ENCODE results near the gene LRRC23.
"Not testable (repeated sequence)": the region's sequence is repeated elsewhere in the genome, so short reads cannot be mapped to it uniquely, and the experiment has no call there.

Gene LRRC23

DNA sequence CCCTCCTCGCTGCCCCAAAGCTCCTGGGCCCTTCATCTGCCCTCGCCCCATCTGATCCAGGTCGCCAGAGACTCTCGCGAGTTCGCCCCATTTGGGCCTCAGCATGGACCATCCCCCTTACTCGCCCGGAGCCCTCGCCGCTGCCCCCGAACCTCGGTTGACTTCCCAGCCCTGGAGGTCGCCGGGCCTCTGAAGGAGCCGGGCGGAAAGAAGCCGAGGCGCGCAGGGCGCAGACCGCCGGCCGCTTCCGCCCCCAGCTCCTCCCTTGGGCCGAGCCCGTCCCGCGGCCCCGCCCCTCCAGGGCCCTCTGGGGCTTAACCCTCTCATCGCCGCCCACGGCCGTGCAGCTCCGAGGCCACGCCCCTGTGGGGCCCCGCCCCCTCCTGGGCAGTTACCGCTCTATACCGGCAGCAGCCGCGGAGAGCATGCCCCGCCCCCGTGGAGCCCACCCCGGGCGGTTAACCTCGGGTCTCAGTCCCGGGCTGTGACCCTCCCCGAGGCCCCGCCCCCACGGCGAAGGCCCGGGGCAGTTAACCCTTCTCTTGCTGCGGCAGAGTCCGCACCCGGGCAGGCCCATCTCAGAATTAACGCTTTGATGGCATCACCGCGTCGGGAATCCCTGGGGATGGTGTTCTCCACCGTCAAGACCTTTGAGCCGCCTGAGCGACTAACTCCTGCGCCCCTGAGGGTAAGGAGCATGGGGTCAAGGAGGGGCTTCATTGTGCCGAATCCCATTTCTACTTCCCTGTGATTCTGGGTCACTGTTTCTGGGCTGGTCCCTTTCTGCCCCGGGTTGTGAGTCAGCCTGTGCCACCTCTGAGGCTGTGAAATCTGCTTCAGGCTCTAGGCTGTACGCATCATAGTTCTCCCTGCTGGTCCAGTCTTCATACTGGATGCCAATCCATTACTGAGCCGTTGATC, 31.3 kb upstream of the LRRC23 start, which contains the start of gene SPSB2:
Gene SPSB2 (minus strand): TSS at position 210 of the 921 bp plus-strand sequence. CDS start 402 bp downstream, outside the sequence.
- DNase-seq (ENCODE audit: low read depth), result peak; percentile 95

DNA sequence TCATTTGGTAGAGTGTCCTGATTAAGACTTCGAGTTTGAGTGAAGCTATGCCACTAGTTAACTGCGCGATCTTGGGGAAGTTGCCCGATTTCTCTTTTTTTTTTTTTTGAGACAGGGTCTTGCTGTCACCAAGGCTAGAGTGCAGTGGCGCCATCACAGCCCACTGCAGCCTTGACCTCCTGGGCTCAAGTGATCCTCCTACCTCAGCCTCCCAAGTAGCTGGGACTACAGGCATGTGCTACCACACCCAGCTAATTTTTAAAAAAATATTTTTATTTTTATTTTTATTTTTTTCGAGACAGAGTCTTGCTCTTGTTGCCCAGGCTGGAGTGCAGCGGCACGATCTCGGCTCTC, 30.6 kb upstream of the LRRC23 start:
- not testable (repeated sequence) for DNase-seq (ENCODE audit: low read depth)

DNA sequence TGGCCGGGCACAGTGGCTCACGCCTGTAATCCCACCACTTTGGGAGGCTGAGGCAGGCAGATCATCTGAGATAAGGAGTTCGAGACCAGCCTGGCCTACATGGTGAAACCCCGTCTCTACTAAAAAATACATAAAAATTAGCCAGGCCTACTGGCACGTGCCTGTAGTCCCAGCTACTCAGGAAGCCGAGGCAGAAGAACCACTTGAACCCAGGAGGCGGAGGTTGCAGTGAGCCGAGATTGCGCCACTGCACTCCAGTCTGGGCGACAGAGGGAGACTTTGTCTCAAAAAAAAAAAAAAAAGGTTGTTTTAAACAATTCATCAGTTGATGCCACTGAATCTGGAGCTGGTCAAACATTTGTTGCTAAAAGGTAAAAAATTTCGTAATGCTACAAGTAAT, 24.8 kb upstream of the LRRC23 start:
- DNase-seq (ENCODE audit: low read depth), result not testable (repeated sequence)

DNA sequence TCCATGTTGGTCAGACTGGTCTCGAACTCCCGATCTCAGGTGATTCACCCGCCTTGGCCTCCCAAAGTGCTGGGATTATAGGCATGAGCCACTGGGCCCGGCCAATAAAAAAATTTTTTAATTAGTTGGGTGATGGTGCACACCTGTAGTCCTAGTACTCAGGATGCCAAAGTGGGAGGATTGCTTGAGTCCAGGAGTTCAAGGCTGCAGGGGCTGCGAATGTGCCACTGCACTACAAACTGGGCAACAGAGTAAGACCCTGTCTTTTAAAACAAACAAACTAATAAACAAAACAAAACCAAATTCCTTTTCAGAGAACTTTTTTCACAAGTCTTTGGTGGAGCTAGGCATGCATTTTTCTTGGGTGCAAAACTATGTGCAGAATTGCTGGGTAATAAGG, 21.4 kb upstream of the LRRC23 start:
- no peak for DNase-seq (ENCODE audit: low read depth)

DNA sequence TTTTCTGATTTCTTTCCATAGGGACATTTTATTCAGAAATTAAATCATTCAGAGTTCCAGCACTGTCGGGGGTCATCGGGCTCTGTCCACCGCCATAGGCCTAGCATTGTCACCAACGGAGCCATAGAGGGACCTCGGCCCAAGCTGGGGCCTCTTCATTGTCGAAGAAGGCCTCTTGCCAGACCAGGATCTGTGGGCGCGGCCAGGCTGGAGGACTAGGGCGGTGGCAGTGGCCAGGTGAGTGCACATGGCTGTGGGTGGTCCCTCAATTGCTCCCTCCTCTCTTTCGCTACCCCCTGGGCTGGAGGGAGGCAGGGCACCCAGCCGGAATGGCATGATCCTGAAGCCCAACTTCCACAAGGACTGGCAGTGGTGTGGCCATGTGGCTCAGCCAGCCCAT, 20.9 kb upstream of the LRRC23 start:
- DNase-seq (ENCODE audit: low read depth), result no peak

DNA sequence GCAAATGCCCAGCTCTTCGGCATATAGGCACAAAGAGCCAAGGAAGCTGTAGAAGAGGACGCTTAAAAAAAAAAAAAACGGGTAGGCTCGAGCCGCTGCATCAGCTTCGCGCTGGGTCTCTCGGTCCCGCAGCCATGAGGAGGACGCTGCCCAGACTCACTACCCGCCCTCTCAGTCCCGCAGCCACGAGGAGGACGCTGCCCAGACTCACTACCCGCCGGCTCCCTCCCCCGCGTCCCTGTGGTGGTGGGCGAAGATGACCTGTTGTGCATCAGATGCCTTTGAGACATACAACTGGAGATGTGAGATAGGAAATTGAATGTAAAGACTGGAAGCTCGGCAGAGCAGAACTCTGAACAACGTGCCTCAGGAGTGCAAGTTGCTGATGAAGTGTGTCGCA, 20.1 kb upstream of the LRRC23 start:
- DNase-seq (ENCODE audit: low read depth), result no peak

DNA sequence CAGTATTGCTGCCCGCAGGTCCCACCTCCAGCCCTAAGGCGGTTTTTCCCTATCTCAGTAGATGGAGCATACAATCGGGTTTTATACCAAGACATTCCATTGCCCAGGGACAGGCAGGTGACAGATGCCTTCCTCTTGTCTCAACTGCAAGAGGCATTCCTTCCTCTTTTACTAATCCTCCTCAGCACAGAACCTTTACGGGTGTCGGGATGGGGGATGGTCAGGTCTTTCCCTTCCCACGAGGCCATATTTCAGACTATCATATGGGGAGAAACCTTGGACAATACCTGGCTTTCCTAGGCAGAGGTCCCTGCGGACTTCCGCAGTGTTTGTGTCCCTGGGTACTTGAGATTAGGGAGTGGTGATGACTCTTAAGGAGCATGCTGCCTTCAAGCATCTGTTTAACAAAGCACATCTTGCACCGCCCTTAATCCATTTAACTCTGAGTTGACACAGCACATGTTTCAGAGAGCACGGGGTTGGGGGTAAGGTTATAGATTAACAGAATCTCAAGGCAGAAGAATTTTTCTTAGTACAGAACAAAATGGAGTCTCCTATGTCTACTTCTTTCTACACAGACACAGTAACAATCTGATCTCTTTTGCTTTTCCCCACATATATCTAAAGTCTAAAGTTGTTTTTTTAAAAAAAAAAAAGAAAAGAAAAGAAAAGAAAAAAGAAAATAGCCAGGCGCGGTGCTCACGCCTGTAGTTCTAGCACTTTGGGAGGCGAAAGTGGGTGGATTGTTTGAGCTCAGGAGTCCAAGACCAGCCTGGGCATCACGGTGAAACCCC, 18.2 kb upstream of the LRRC23 start:
- not testable (repeated sequence) for DNase-seq (ENCODE audit: low read depth)

DNA sequence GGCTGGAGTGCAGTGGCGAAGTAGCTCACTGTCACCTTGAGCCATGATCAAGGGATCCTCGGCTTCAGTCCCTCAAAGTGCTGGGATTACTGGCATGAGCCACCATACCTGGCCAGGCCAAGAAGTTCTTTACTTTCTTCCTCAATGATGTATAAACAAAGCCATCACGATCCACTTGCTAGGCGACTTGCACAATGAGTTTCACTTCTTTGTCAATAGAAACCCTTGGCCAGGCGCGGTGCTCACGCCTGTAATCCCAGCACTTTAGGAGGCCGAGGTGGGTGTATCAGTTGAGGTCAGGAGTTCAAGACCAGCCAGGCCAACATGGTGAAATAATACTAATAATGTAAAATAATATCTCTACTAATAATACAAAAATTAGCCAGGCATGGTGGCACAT, 17.2 kb upstream of the LRRC23 start:
- DNase-seq (ENCODE audit: low read depth), result no peak

DNA sequence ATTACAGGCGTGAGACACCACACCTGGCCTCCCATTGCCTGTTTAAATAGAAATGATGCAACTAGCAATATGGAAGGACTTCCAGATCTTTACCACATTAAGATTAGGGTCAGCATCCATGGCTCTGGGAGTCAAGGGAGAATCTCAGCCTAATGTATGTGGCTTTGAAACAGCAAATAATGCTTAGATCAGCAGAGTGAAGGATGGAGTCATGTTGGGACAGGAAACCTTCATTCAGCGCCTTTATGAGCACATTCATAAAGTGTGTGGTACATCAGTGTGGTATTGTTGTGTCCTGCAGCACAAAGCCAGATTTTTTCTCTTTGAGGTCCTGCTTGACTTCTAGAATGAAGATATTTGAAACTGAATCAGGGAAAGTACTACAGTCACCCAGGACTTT, 16.3 kb upstream of the LRRC23 start:
- no peak for DNase-seq (ENCODE audit: low read depth)

DNA sequence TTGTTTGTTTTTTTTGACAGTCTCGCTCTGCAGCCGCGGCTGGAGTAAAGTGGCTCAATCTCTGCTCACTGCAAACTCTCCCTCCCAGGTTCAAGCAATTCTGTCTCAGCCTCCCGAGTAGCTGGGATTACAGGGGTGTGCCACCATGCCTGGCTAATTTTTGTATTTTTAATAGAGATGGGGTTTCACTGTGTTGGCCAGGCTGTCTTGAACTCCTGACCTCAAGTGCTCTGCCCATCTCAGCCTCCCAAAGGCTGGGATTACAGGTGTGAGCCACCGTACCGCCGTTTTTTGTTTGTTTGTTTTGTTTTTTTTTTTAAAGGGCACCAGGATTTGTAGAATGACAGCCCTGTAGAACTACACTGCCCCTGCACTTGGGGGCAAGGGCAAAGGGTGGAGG, 15.8 kb upstream of the LRRC23 start:
- DNase-seq (ENCODE audit: low read depth), result not testable (repeated sequence)

DNA sequence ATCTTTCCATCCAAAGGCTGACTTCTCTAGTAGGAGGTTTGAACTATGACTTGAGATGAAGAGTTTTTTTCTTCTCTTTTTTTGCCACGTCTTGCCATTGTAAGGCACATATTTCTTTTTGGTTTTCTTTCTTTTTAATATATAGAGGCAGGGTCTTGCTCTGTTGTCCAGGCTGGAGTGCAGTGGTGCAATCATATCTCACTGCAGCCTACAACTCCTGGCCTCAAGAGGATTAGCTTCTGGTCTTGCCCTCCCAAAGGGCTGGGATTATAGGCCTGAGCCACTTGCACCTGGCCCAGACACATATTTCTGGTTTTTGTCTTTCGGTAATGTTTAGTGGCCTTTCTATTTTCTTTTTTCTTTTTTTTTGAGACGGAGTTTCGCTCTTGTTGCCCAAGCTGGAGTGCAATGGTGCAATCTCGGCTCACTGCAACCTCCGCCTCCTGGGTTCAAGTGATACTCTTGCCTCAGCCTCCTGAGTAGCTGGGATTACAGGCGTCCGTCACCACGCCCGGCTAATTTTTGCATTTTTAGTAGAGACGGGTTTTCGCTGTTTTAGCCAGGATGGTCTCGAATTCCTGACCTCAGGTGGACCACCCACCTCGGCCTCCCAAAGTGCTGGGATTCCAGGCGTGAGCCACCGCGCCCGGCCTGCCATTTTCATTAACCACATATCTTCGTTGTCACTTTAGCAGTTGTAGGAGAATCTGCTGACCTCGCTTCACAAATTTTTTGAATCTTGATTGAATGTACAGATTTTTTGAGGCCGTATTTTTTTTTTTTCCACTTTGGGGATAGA, 14.6 kb upstream of the LRRC23 start:
- DNase-seq (ENCODE audit: low read depth), result not testable (repeated sequence)

DNA sequence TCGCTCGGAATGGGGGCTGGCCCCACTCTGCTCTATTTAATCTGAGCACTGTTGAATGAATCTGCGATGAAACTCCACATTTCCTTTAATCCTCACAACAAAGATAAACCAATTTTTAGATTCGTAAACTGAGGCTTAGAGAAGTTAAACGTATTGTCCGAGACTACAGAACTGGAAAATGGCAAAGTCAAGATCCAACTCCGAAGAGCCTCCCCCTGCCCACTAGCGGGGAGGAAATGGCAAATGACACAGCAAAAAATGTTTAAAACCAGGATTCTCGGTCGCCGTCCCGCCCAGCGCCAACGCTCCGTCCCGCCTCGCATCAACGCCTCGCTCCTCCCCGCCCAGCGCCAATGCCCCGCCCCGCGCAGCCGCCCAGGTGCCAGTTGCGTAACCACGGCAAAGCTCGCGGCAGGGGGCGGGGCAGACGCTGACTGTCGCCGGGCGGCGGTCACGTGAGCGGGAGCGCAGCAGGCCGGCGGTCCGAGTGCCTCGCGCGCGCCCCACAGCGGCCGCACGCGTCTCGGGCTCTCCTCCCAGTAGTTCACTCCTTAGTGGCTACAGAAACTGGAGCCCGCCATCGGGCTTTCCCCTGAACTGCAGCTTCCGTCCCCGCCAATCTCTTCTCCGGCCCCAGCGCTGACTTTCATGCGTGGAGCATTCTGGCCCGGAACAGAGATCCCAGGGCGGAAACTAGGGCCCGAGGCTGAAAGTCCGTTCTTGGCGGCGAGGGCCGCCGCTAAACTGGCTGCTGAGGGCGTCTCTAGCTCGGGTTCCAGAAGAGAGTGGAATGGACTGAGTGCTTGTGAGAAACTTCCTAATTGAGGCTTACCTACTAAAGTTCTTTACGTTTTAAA, 13.6 kb upstream of the LRRC23 start:
- DNase-seq (ENCODE audit: low read depth), result peak; percentile 96

DNA sequence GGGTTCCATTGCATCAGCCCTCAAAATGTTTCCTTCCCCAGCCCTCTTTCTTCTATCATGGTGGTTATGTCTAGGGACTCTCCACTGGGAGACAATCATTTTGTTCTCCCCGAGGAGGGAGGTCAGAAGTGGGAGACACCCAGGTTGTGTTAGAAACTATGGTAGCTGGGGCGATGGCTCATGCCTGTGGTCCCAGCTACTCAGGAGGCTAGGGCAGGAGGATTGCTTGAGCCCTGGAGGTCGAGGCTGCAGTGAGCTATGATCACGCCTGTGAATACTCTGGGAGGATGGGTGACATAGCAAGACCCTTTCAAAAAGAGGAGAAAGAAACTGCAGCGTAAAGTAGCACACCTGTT, 13.0 kb upstream of the LRRC23 start:
- DNase-seq (ENCODE audit: low read depth), result no peak

DNA sequence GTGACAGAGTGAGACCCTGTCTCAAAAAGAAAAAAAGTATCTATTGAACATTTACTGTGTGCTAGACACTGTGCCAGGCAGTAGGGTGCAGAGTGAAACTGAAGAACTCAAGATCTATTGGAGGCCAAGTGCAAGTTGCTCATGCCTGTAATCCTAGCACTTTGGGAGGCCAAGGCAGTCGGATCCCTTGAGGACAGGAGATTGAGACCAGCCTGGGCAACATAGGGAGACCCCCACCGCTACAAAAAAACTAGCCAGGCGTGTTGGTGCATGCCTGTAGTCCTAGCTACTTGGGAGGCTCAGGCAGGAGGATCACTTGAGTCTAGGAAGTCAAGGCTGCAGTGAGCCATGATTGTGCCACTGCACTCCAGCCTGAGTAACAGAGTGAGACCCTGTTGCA, 11.9 kb upstream of the LRRC23 start:
- DNase-seq (ENCODE audit: low read depth), result not testable (repeated sequence)

DNA sequence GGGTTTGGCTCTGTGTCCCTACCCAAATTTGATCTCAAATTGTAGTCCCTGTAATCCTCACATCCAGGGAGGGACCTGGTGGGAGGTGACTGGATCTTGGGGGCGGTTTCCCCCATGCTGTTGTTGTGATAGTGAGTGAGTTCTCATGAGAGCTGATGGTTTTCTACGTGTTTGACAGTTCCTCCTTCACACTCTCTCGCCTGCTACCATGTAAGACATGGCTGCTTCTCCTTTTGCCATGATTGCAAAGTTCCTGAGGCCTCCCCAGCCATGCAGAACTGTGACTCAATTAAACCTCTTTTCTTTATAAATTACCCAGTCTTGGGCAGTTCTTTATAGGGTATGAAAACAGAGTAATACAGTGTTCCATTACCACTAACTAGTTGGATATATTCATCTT, 10.3 kb upstream of the LRRC23 start:
- no peak for DNase-seq (ENCODE audit: low read depth)

DNA sequence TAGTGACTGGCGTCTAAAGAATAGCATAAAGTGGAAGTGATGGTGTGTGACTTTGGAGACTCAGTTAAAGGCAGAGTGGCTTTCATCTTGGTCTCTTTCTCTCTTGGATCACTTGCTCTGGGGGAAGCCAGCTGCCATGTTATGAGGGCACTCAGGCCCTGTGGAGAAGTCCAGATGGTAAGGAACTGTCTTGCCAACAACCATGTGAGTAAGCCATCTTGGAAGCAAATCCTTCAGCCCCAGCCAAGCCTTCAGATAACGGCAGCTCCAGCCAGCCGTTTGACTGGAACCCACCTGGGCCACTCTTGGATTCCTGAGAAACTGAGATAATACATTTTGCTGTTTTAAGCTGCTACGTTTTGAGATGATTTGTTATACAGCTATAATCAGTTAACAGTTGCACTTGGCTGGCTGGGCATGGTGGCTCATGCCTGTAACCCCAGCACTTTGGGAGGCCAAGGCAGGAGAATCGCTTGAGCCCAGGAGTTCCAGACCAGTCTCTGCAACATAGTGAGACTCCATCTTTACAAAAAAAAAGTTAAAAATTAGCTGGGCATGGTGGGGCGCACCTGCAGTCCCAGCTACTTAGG, 7.7 kb upstream of the LRRC23 start:
- DNase-seq (ENCODE audit: low read depth), result no peak

DNA sequence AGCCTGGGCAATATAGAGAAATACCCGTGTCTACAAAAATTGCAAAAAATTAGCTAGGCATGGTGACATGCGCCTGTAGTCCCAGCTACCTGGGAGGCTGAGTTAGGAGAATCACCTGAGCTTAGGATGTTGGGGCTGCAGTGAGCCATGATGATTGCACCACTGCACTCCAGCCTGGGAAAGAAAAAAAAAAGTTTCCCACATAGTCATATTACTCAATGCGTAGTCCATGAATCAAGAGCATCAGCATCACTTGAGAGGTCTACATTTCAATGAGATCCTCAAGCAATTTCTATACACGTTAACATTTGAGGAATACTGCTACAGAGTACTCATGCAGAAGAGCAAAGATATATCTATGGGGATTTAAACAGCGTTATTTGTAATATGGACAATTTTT, 5.2 kb upstream of the LRRC23 start:
- no peak for DNase-seq (ENCODE audit: low read depth)

DNA sequence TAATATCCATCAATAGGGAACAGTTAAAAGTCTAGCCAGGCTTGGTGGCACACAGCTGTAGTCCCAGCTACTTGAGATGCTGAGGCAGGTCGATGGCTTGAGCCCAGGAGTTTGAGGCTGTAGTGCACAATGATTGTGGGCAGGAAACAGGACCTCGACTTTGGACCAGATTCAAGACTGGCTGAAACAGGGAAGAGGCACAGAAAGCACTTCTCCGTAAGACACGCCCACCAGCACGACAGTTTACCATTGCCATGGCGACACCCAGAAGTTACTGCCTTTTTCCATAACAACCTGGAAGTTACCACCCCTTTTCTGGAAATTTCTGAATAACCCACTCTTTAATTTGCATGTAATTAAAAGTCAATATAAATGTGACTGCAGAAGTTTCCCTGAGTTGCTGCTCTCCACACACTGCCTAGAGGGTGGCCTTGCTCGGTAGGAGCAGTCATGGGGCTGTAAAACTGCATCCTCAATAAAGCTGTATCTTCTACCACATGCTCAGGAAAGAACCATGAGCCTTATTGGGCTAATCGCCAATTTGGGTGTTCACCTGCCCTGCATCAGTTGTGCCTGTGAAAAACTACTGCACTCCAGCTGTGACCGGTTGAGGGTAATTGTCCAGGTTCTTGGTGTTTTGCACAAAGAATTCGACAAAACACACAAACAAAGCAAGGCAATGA, 4.6 kb upstream of the LRRC23 start:
- DNase-seq (ENCODE audit: low read depth), result peak; percentile 38

DNA sequence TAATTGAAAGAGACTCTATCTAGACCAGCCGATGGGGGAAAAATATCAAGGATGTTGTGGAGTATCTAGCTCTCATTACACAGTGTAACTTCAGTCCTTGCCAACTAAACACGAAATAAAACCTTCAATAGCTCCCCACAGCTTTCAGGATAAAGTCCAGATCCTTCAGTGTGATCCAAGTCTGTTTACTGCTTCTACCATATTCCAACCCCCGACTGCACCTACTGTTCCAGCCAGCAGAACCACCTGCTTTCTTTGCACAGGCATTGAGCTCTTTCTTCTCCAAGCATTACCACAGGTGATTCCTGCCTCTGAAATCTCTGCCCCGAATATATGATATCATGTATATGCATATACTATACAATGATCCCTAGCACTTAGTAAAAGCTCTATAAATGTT, 2.2 kb upstream of the LRRC23 start:
- no peak for DNase-seq (ENCODE audit: low read depth)

DNA sequence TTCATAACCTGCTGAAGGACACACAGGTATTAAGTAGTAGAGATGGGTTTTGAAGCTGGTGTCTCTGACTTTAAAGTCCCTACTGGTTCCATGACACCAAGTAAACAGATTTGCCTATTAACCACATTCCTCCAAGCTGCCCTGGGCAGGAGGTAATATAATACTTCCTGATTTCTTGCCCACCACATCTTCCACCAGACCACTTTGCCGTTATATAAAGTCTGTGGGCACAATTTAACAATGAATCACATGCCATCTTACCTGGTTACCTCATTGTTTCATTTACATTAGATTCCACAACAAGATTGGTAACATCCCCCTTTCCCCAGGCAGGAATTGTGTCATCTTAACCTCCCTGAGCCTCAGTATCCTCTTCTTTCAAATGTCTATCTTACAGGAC, 900 bp upstream of the LRRC23 start:
- DNase-seq (ENCODE audit: low read depth), result no peak

Data from fibroblast of gingiva (primary cell).